MM.1S (cell line): ENCODE results near the gene MLH3.

Experiments
- DNase-seq: peaks from one replicate; pipeline ENCODE4 v3.0.0-alpha.2; 2015
- H2AFZ ChIP-seq: fragments of 300-600 bp; sonication (generic); 2 replicates; pipeline ENCODE4 v1.6.0; 2016; ENCODE audit warnings: antibody characterized with exemption, low read length
- H3F3A ChIP-seq: fragments of 300-600 bp; sonication (generic); 2 replicates; pipeline ENCODE4 v1.6.1; 2016; ENCODE audit warnings: mild to moderate bottlenecking, antibody characterized with exemption, low read length, moderate library complexity, mixed read lengths; ENCODE audit not compliant: insufficient read depth
- H3K27ac ChIP-seq: fragments of 300-600 bp; sonication (generic); 2 replicates; pipeline ENCODE4 v1.5.1; 2016; ENCODE audit warnings: mild to moderate bottlenecking, low read length
- H3K27me3 ChIP-seq: fragments of 300-600 bp; sonication (generic); replicated peaks from 2 replicates; pipeline ENCODE4 v1.6.0; 2016; ENCODE audit warnings: low read length; ENCODE audit not compliant: insufficient read depth
- H3K36me3 ChIP-seq: fragments of 300-600 bp; sonication (generic); replicated peaks from 2 replicates; pipeline ENCODE4 v1.6.1; 2016; ENCODE audit warnings: mild to moderate bottlenecking, low read length, mixed read lengths; ENCODE audit not compliant: insufficient read depth
- H3K4me1 ChIP-seq: fragments of 300-600 bp; sonication (generic); 2 replicates; pipeline ENCODE4 v1.6.1; 2016; ENCODE audit warnings: low read length, mixed read lengths
- H3K4me2 ChIP-seq: fragments of 300-600 bp; sonication (generic); 2 replicates; pipeline ENCODE4 v1.6.0; 2016; ENCODE audit warnings: low read depth, low read length
- H3K4me3 ChIP-seq: fragments of 300-600 bp; sonication (generic); 2 replicates; pipeline ENCODE4 v1.5.1; 2016; ENCODE audit warnings: low read length, mixed read lengths
- H3K79me2 ChIP-seq: fragments of 300-600 bp; sonication (generic); 2 replicates; pipeline ENCODE4 v1.6.1; 2016; ENCODE audit warnings: mixed run types, low read length, mixed read lengths
- H3K9ac ChIP-seq: fragments of 300-600 bp; sonication (generic); 2 replicates; pipeline ENCODE4 v1.6.1; 2016; ENCODE audit warnings: low read length, mixed read lengths
- H3K9me2 ChIP-seq: fragments of 300-600 bp; sonication (generic); replicated peaks from 2 replicates; pipeline ENCODE4 v1.6.1; 2016; ENCODE audit warnings: mild to moderate bottlenecking, low read length, mixed read lengths; ENCODE audit not compliant: insufficient read depth
- H3K9me3 ChIP-seq: fragments of 300-600 bp; sonication (generic); replicated peaks from 2 replicates; pipeline ENCODE4 v1.6.1; 2016; ENCODE audit warnings: mild to moderate bottlenecking, low read length, mixed read lengths; ENCODE audit not compliant: insufficient read depth
- H4K20me1 ChIP-seq: fragments of 300-600 bp; sonication (generic); 2 replicates; pipeline ENCODE4 v1.6.1; 2016; ENCODE audit warnings: mild to moderate bottlenecking, low read length, moderate library complexity, mixed read lengths; ENCODE audit not compliant: insufficient read depth
- CTCF ChIP-seq: fragments of 300-600 bp; sonication (generic); IDR thresholded peaks from 2 replicates; pipeline ENCODE4 v1.5.1; 2016; ENCODE audit warnings: antibody characterized with exemption, low read length, mixed read lengths
- EZH2 ChIP-seq: fragments of 300-600 bp; sonication (generic); optimal IDR thresholded peaks from 2 replicates; pipeline ENCODE3; 2017; ENCODE audit warnings: low read depth, mild to moderate bottlenecking, antibody characterized with exemption, low read length, mixed read lengths
- EZH2phosphoT487 ChIP-seq: fragments of 300-600 bp; sonication (generic); IDR thresholded peaks from 2 replicates; pipeline ENCODE4 v1.6.1; 2018; ENCODE audit warnings: antibody characterized with exemption, low read length

The MLH3 gene

GRCh38 chr14:75025082-75025481 is 26.2 kb downstream of the MLH3 start:
- Histone ChIP-seq H3F3A (no peaks in the 10 kb centered on the region), H3K9me3 (no peaks in the 10 kb centered on the region), H3K79me2 (no peaks in the 10 kb centered on the region), H2AFZ (no peak overlapping the region), H3K9me2 (no peaks in the 10 kb centered on the region), H3K4me3 (no peak overlapping the region), H3K36me3 (no peaks in the 10 kb centered on the region), H3K4me1 (no peaks in the 10 kb centered on the region), H3K27me3 (no peaks in the 10 kb centered on the region), H4K20me1 (no peaks in the 10 kb centered on the region), H3K4me2 (no peak overlapping the region), H3K27ac (no peak overlapping the region), H3K9ac (no peak overlapping the region)
- TF ChIP-seq CTCF, result no peak
- TF ChIP-seq EZH2phosphoT487, result no peak
- TF ChIP-seq EZH2, result no peak
- no peak for DNase-seq

- Histone ChIP-seq H2AFZ (no peak overlapping the region), H3K36me3 (no peaks in the 10 kb centered on the region), H3K27ac (no peak overlapping the region), H3K79me2 (no peaks in the 10 kb centered on the region), H3K9me2 (no peaks in the 10 kb centered on the region), H3K4me2 (no peak overlapping the region), H3F3A (no peaks in the 10 kb centered on the region), H3K4me1 (no peaks in the 10 kb centered on the region), H4K20me1 (no peaks in the 10 kb centered on the region), H3K9ac (no peak overlapping the region), H3K27me3 (no peaks in the 10 kb centered on the region), H3K4me3 (no peak overlapping the region), H3K9me3 (no peaks in the 10 kb centered on the region)
- DNase-seq, result no peak
- TF ChIP-seq CTCF (no peak), EZH2 (no peak), EZH2phosphoT487 (no peak)
Measured at GRCh38 chr14:75023108-75023507, 28.2 kb downstream of the MLH3 start.

DNA sequence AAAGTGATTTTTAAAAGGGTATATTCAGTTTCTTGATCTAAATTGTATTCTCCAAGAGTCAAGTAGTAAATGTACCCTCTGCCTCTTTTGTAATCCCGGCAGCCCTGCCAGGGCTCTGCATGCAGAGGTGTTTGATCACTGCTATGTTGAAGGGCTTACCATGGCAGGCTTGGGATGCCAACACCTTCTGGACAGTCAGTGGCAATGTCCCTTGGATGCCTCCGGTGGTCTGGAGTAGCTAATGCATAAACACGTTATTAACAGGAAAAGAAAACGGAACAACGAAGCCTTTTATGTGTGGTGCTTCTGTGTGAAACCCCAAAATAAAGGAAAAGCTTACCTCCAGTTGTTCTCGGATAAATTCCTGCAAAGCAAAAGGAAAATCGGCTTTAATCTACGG is 28.6 kb downstream of the MLH3 start:
- DNase-seq, result no peak
- no peak overlapping the region for H3K4me2 ChIP-seq
- no peaks in the 10 kb centered on the region for H3K27me3 ChIP-seq
- H3F3A ChIP-seq, result no peaks in the 10 kb centered on the region
- TF ChIP-seq EZH2phosphoT487, result no peak
- TF ChIP-seq CTCF, result 0 out of 2 replicates have a peak, but pooled peaks have one; percentile 7
- TF ChIP-seq EZH2, result no peak
- no peak overlapping the region for H3K4me3 ChIP-seq
- H3K9ac ChIP-seq, result no peak overlapping the region
- no peaks in the 10 kb centered on the region for H4K20me1 ChIP-seq
- H3K9me3 ChIP-seq, result no peaks in the 10 kb centered on the region
- H3K79me2 ChIP-seq, result no peaks in the 10 kb centered on the region
- no peaks in the 10 kb centered on the region for H3K9me2 ChIP-seq
- H3K4me1 ChIP-seq, result no peaks in the 10 kb centered on the region
- no peak overlapping the region for H2AFZ ChIP-seq
- no peaks in the 10 kb centered on the region for H3K36me3 ChIP-seq
- H3K27ac ChIP-seq, result no peak overlapping the region
